A549 (cell line): ENCODE data around the gene CD2. TPM values are rescaled to one million over a fixed set of nuclear protein-coding genes. Genes with fewer than 3 reads are reported as not detected.
A peak's percentile ranks its signal among the peaks of the same experiment; 100 is the strongest.

Experiments used
- ATAC-seq, 2 experiments: fragments of 200-7000 bp in 1 of 2; fragments of >200 bp in 1 of 2; cut with Nextera tagmentation in 1 of 2; cut with Tn5 transposase in 1 of 2; 3 replicates each; pipeline versions ENCODE4 v1.8.0 to v1.9.1; 2018 to 2020; ENCODE audit warnings: mild to moderate bottlenecking in 1 of 2, moderate library complexity in 1 of 2
- CTCF ChIA-PET: fragments of 300-600 bp; sonication (Branson Sonifier 250); formaldehyde crosslinking; extraction: SDS; loops from one replicate; lab custom pipeline; 2021; ENCODE audit warnings: antibody characterized with exemption, inconsistent platforms; lab: Yijun Ruan, JAX
- POLR2A ChIA-PET: fragments of 350-600 bp; formaldehyde crosslinking; extraction: SDS; loops from one replicate; lab custom pipeline; 2021; ENCODE audit warnings: antibody characterized with exemption, inconsistent platforms; lab: Yijun Ruan, JAX
- DNase-seq, 2 experiments: peaks; one replicate each; pipeline versions ENCODE4 v3.0.0 to v3.0.0-alpha.2; 2011 to 2016; ENCODE audit warnings: low read depth in 1 of 2, low spot score in 1 of 2
- FAIRE-seq: peaks from 2 replicates; lab custom pipeline; 2011; peaks lifted over from hg19 to GRCh38; lab: Jason Lieb, UNC
- H3K27ac ChIP-seq, 2 experiments: fragments of >200 bp; sonication (Bioruptor Twin); formaldehyde crosslinking; 3 replicates each; pipeline ENCODE4 v1.5.1; 2016 to 2017
- H3K4me1 ChIP-seq: fragments of >200 bp; sonication (Bioruptor Twin); formaldehyde crosslinking; 3 replicates; pipeline ENCODE4 v1.6.1; 2016
- H3K4me2 ChIP-seq: fragments of >200 bp; sonication (Bioruptor Twin); formaldehyde crosslinking; 3 replicates; pipeline ENCODE4 v1.6.1; 2016
- H3K4me3 ChIP-seq: fragments of >200 bp; sonication (Bioruptor Twin); formaldehyde crosslinking; 3 replicates; pipeline ENCODE4 v1.5.1; 2016
- H3K9me3 ChIP-seq: fragments of >200 bp; sonication (Bioruptor Twin); formaldehyde crosslinking; 3 replicates; pipeline ENCODE4 v1.6.1; 2016
- CBX8 ChIP-seq: fragments of 200-600 bp; sonication (generic); IDR thresholded peaks from 2 replicates; pipeline ENCODE4 v1.6.1; 2016
- CHD4 ChIP-seq: fragments of 200-600 bp; sonication (generic); IDR thresholded peaks from 2 replicates; pipeline ENCODE4 v1.6.1; 2016; ENCODE audit warnings: antibody characterized with exemption, mild to moderate bottlenecking, borderline replicate concordance
- FOXS1 ChIP-seq: fragments of 250-450 bp; sonication (Bioruptor Pico); IDR thresholded peaks from 2 replicates; pipeline ENCODE4 v1.5.0; 2020; ENCODE audit warnings: mild to moderate bottlenecking, moderate library complexity
- HEYL ChIP-seq: fragments of 250-450 bp; sonication (Bioruptor Pico); IDR thresholded peaks from 2 replicates; pipeline ENCODE4 v1.8.0; 2021; ENCODE audit warnings: mild to moderate bottlenecking, moderate library complexity
- HOXB13 ChIP-seq: fragments of 250-450 bp; sonication (Bioruptor Pico); IDR thresholded peaks from 2 replicates; pipeline ENCODE4 v1.5.0; 2020; ENCODE audit warnings: low read depth, mild to moderate bottlenecking, moderate library complexity
- JUNB ChIP-seq: fragments of >200 bp; sonication (Bioruptor Twin); formaldehyde crosslinking; IDR thresholded peaks from 2 replicates; pipeline ENCODE4 v1.6.1; 2016
- NFE2L2 ChIP-seq: fragments of 150-350 bp; conservative IDR thresholded peaks from 2 replicates; pipeline ENCODE4 v1.6.1; 2014; ENCODE audit warnings: low read length
- NPAS2 ChIP-seq: fragments of 250-450 bp; sonication (Bioruptor Pico); IDR thresholded peaks from 2 replicates; pipeline ENCODE4 v1.8.0; 2022; ENCODE audit warnings: mild to moderate bottlenecking, moderate library complexity, borderline replicate concordance
- POLR2A ChIP-seq: IDR thresholded peaks from 2 replicates; pipeline ENCODE4 v1.6.1; 2012; ENCODE audit warnings: mild to moderate bottlenecking, low read length
- POLR2AphosphoS2 ChIP-seq: conservative IDR thresholded peaks from 2 replicates; pipeline ENCODE4 v1.6.1; 2012; ENCODE audit warnings: low read length, improper control_type of control experiment, inconsistent platforms
- RARB ChIP-seq: fragments of 250-450 bp; sonication (Bioruptor Pico); IDR thresholded peaks from 2 replicates; pipeline ENCODE4 v1.8.0; 2021; ENCODE audit warnings: mild to moderate bottlenecking, moderate library complexity
- RCOR1 ChIP-seq: fragments of 150-350 bp; IDR thresholded peaks from 2 replicates; pipeline ENCODE4 v1.6.1; 2014; ENCODE audit warnings: antibody characterized with exemption, low read length, low read depth
- SREBF2 ChIP-seq: fragments of 450-650 bp; IDR thresholded peaks from 2 replicates; pipeline ENCODE4 v1.6.1; 2014; ENCODE audit warnings: mild to moderate bottlenecking, moderate library complexity
- ZC3H11A ChIP-seq: fragments of 450-650 bp; IDR thresholded peaks from 2 replicates; pipeline ENCODE4 v1.6.1; 2014; ENCODE audit warnings: antibody characterized with exemption, mild to moderate bottlenecking
- ZNF302 ChIP-seq: fragments of 250-450 bp; sonication (Bioruptor Pico); IDR thresholded peaks from 2 replicates; pipeline ENCODE4 v1.9.0; 2021; ENCODE audit warnings: inconsistent platforms, mild to moderate bottlenecking, moderate library complexity
- ZSCAN20 ChIP-seq: fragments of 250-450 bp; sonication (Bioruptor Pico); IDR thresholded peaks from 2 replicates; pipeline ENCODE4 v1.8.0; 2022; ENCODE audit warnings: mild to moderate bottlenecking, moderate library complexity
- WGBS: methylation state at CpG from one replicate; pipeline ENCODE4 v1.1.6; 2017; ENCODE audit errors: missing lambda C conversion rate; 5-methylcytosine and 5-hydroxymethylcytosine counted together
- polyA plus RNA-seq, 4 experiments: library from polyadenylated mRNA; depleted of rRNA in 3 of 4; stranded (reverse); fragments of >200 nt; fragmentation: RNase III in 1 of 4; extraction: RNeasy Plus Mini Kit Qiagen cat#74134 plus additional on column Dnase treatment in 1 of 4; gene quantifications; 2 replicates in 3 of 4; 3 replicates in 1 of 4; pipeline ENCODE4 v1.2.3, GENCODE V29; 2011 to 2017
- TF ChIP-seq, protein P1 (sequence below): fragments of 200-600 bp; sonication (generic); IDR thresholded peaks from 2 replicates; pipeline ENCODE4 v1.6.1; 2016; ENCODE audit warnings: antibody characterized with exemption, mild to moderate bottlenecking, moderate library complexity
- TF ChIP-seq, protein P2 (sequence below): fragments of >200 bp; sonication (Bioruptor Twin); formaldehyde crosslinking; IDR thresholded peaks from 2 replicates; pipeline ENCODE4 v1.6.1; 2016

The CD2 gene
- polyA plus RNA-seq, 2 of the 4 experiments (the other 2 are of a cell fraction) = not detected

DNA sequence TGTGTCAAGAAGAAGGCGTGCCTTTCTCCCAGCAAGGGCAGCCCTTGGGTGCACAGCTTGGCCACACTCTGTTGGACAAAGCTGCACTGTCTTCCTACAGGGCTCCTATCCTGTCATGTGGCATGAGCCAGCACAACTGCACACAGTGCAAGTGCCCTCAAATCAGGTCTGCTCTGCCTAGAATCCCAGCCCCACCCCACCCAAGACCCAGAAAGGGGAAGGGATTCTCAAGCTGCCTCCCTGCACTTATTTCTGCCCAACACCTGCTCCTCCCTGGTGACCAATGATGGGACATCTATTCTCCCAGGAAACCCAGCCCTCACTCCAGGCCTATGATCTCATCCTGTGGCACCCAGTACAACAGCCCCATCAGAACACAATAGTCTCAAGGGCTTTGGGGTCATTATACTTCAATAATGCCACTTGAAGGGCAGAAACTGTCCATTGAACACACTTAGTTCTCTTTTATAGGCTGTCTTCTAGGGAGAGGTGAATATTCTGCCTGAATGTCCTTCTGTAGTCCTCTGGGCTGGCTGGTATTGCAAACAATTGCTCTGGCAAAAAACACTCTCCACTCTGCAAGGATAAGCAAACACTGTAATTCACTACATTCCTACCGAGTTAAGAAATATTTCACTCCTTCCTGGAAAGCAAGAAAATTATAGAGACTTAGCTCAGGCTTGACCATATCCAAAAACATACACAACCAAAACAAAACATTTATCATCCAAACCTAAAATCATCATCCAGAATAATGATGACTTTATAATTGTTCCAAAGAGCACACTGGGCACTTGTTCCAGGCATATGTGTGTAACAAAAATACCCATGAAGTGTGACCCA, 43.6 kb upstream of the CD2 start:
- ChIA-PET CTCF (interaction anchor here (0.7 to 1.7 kb wide), 5 partner anchors 12 to 22 kb away, joined by 3 to 7 read pairs (median 3); no protein-coding TSS in a partner anchor), POLR2A (no interaction called here)
- TF ChIP-seq POLR2AphosphoS2 (no peak), RCOR1 (no peak)
- Histone ChIP-seq H3K4me3 (no peak overlapping the region), H3K4me2 (peak overlapping the region; percentile 34; the same call in 2 of the 3 replicates), H3K27ac (0 out of 6 replicates have a peak overlapping the region, but pooled peaks of 1 of the 2 experiments have one; percentile 21), H3K9me3 (no peaks in the 10 kb centered on the region), H3K4me1 (peaks cover 12% of the 10 kb centered on the region; the same call in 2 of the 3 replicates)
- DNase-seq (no peak), FAIRE-seq (no peak), ATAC-seq (peak in 1 of 2 experiments; percentile 47; a peak in 1 of 6 replicates)
- 46% methylated on average over 2 of the region's 2 CpGs for WGBS

DNA sequence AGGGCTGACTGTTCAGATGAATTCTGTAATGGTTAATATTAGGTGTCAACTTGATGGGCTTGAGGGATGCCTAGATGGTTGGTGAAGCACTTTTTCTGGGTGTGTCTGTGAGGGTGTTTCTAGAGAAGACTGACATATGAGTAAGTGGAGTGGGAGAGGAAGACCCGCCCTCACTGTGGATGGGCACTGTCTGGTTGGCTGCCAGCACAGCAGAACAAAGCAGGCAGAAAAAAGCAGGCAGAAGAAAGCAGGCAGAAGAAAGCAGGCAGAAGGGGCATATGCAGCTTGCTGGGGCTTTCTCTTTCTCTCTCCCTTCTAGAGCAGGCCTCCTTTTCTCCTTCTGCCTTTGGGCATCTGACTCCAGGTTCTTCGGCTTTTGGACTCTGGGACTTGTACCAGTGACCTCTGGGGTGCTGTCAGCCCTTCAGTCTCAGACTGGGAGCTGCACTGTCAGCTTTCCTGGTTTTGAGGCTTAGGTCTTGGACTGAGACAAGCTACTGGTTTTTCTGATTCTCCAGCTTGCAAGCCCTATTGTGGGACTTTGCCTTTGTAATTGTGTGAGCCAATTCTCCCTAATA, 42.9 kb upstream of the CD2 start:
- ATAC-seq = peak in 1 of 2 experiments; percentile 64; a peak in 3 of 6 replicates
- ChIA-PET CTCF (interaction anchor here (0.7 to 1.7 kb wide), 3 partner anchors 12 to 21 kb away, joined by 3 to 7 read pairs (median 4); no protein-coding TSS in a partner anchor), POLR2A (no interaction called here)
- Histone ChIP-seq H3K9me3 (no peaks in the 10 kb centered on the region), H3K27ac (0 out of 6 replicates have a peak overlapping the region, but pooled peaks of 1 of the 2 experiments have one; percentile 21), H3K4me2 (peak overlapping the region; percentile 34; the same call in 2 of the 3 replicates), H3K4me3 (no peak overlapping the region), H3K4me1 (peaks cover 12% of the 10 kb centered on the region; the same call in 2 of the 3 replicates)
- 47% methylated on average over 2 of the region's 2 CpGs for WGBS
- FAIRE-seq = no peak
- TF ChIP-seq, protein P1, sequence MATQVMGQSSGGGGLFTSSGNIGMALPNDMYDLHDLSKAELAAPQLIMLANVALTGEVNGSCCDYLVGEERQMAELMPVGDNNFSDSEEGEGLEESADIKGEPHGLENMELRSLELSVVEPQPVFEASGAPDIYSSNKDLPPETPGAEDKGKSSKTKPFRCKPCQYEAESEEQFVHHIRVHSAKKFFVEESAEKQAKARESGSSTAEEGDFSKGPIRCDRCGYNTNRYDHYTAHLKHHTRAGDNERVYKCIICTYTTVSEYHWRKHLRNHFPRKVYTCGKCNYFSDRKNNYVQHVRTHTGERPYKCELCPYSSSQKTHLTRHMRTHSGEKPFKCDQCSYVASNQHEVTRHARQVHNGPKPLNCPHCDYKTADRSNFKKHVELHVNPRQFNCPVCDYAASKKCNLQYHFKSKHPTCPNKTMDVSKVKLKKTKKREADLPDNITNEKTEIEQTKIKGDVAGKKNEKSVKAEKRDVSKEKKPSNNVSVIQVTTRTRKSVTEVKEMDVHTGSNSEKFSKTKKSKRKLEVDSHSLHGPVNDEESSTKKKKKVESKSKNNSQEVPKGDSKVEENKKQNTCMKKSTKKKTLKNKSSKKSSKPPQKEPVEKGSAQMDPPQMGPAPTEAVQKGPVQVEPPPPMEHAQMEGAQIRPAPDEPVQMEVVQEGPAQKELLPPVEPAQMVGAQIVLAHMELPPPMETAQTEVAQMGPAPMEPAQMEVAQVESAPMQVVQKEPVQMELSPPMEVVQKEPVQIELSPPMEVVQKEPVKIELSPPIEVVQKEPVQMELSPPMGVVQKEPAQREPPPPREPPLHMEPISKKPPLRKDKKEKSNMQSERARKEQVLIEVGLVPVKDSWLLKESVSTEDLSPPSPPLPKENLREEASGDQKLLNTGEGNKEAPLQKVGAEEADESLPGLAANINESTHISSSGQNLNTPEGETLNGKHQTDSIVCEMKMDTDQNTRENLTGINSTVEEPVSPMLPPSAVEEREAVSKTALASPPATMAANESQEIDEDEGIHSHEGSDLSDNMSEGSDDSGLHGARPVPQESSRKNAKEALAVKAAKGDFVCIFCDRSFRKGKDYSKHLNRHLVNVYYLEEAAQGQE = no peak
- TF ChIP-seq FOXS1 (CRISPR knock-in tag) (no peak), ZSCAN20 (no peak), RARB (no peak), NFE2L2 (no peak), ZC3H11A (no peak)
- no peak for DNase-seq

DNA sequence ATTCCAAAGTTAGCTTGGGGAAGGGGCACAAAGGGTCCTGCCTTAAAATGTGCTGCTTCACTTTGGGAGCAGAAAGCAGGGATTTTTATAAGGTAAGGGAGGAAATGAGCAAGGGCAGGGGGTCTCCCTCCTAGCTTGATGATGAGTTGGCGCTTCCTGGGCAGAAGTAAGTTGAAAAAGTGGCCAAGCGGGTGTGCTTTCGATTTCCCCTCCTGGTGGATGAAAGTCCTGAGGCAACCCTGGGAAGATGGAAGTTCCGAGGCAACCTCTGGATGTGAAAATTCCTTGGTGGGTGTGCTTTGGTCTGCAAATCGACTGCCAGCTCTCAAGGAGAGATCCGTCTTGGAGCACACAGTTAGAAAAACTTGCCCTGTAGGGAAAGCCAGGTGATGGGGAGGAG, 41.7 kb upstream of the CD2 start:
- peaks cover 12% of the 10 kb centered on the region; the same call in 2 of the 3 replicates for H3K4me1 ChIP-seq
- H3K27ac ChIP-seq = no peak overlapping the region
- no peak overlapping the region for H3K4me2 ChIP-seq
- no peak for TF ChIP-seq HEYL (CRISPR knock-in tag)
- TF ChIP-seq RARB = no peak
- no peak for TF ChIP-seq POLR2A
- TF ChIP-seq HOXB13 (CRISPR knock-in tag) = no peak
- no peak for TF ChIP-seq CHD4
- TF ChIP-seq ZNF302 (CRISPR knock-in tag) = no peak
- no peak for TF ChIP-seq CBX8
- TF ChIP-seq JUNB = no peak
- no peak for TF ChIP-seq NPAS2 (CRISPR knock-in tag)
- TF ChIP-seq, protein P2, sequence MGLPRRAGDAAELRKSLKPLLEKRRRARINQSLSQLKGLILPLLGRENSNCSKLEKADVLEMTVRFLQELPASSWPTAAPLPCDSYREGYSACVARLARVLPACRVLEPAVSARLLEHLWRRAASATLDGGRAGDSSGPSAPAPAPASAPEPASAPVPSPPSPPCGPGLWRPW = no peak
- TF ChIP-seq SREBF2 = no peak
- 69% methylated on average over 6 of the region's 6 CpGs for WGBS
- ATAC-seq (no peak), FAIRE-seq (no peak), DNase-seq (no peak)
- CTCF ChIA-PET = interaction anchor here (1.4 to 2.0 kb wide), 3 partner anchors 11 to 40 kb away, joined by 4 to 7 read pairs (median 6); no protein-coding TSS in a partner anchor
- H3K4me3 ChIP-seq = no peak overlapping the region
- H3K9me3 ChIP-seq = no peaks in the 10 kb centered on the region; the same call in 2 of the 3 replicates
- POLR2A ChIA-PET = no interaction called here
